NCI-H1436 treated with DMSO at 0.1 percent for 48 hours (cell line): ENCODE data around the gene TSPAN4.

Experiments
- DNase-seq: peaks from one replicate; lab custom pipeline; 2025; lab: John Stamatoyannopoulos, UW

Gene TSPAN4

DNA sequence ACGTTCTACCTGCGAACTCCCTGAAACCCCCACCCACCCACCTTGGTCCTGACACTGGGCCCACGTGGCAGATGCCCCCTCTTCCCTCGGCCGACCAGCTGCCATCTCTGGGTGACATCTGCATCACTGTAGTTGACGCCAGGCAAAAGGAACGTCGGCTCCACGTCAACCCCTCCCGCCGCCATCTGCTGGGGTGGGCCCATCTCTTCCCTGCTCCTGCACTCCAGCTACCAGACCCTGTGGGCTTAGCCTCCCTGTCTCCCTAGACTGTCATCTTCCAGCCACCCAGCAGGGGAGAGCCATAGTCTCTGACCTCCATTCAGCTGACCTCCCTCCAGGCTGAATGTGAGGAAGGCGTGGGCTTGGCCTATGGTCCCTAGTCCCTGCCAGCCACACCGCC, 46.6 kb downstream of the TSPAN4 start:
- no peak for DNase-seq

DNA sequence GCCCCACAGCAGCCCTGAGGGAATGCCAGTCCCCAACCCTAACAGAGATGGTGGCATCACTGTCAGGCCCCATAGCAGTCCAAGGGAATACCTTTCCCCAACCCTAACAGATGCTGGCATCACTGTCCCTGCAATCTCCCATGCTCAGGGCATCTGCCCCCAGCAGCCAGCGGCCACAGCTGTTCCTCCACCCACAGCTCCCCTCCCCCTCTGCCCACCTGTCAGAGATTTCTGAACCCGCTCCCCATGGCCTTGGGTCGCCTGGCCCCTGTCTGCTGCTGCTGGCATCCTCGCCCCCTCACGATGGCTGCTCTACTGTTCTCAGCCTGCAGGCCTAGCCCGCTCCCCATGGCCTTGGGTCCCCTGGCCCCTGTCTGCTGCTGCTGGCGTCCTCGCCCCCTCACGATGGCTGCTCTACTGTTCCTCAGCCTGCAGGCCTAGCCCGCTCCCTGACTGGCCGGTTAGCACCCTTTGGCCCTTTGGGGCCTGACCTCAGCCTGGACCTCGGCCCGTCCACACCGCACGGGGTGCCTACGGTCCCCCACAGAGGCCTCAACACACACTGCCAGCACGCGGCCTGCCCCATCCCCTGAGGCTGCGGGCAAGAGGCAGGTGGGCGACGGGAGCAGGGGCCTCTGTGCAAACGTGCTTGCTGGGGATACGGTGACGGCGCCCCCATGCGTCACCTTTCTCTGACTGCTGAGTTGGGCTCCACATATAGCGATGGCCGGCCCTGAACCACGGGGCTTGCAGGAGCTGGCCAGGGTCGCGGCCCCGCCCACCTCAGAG, 47.2 kb downstream of the TSPAN4 start:
- no peak for DNase-seq

DNA sequence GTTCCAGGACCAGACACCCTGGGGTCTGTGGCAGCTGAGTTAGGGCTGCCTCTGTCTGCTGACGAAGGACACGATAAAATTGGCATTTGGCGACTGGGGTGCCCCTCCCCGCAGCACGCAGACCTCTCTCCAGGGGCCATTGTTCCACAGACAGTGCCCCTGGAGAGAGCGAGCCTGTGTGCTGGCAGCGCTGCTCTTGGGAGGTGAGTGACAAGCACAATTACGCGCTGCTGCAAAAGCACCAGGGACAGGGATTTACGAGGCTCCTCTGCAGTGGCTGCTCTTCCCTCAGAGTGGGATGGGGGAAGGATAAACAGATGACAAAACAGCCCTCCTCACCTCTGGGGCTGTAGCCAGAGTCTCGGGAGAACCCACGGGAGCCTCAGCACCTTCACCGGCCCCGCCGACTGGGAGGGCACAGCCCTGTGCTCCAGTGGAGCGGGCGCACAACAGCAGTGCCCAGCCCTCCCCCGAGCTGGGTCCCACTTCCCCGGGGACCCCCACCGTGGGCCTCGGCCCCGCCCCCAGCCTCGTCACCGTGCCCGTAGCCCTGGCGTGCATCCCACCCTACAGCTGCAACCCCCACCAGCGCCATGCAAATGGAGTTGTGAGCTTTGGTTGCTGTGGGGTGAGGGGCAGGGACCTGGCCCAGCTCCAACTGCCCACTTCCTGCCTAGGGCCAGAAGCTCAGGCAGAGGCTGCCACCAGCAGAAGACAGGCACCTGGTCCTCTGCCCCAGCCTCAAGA, 48.3 kb downstream of the TSPAN4 start:
- peak; percentile 6 for DNase-seq

DNA sequence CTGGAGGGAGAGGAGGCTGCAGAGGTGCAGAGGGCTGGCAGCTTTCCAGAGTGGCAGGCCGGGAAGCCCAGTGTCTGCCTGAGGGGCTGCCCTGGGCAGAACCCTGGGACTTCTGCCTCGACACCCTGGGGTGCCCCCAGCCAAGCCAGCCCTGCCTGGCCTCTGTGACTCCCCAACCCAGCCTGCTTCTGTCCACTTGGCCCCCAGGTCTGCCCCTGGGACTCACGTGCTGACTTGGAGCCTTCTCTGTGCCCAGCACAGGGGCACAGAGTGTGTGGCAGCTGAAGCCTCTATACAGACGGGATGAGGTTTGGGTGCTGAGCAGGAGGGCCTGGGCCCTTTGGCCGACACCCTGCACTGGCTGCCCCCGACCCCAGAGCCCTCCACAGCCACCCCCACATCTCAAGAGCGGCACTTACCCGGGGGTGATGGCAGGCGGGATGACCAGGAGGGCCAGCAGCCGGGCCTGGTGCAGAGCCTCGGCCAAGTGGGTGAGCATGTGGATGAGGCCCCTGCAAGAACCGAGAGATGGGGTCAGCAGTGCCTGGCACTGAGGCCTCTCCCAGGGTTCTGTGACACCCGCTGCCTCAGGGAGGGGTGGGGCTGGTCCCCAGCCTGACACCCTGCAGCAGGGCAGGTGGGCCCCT, 50.5 kb downstream of the TSPAN4 start:
- no peak for DNase-seq

DNA sequence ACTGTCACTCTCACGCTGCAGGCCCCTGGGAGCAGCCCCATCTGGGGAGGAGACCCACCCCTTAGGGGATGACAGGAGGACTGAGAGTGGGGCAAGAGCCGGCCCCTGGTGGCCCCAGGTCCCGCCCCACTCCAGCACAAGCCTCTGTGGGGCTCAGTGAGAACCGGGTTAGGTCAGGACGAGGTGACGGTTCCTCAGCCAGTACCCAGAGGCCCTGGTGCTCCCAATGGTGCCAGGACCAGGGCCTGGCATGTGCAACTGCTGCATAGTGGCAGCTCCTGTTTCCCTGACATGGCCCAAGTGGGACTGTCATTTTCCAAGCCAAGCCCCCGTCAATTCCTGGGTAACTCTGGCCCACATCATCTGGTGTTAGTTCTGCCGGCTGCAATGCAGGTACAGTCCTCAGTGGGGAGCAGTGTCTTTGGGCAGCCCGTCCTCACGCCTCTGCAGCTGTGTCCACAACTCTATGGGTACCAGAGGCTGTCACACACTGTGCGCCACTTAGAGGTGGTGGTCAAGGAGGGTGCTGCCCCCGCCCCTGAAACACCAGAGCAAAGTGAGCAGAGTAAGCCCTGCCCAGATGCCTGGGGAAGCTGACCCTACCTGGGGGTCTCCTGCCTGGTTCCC, 52.0 kb downstream of the TSPAN4 start:
- DNase-seq, result no peak

DNA sequence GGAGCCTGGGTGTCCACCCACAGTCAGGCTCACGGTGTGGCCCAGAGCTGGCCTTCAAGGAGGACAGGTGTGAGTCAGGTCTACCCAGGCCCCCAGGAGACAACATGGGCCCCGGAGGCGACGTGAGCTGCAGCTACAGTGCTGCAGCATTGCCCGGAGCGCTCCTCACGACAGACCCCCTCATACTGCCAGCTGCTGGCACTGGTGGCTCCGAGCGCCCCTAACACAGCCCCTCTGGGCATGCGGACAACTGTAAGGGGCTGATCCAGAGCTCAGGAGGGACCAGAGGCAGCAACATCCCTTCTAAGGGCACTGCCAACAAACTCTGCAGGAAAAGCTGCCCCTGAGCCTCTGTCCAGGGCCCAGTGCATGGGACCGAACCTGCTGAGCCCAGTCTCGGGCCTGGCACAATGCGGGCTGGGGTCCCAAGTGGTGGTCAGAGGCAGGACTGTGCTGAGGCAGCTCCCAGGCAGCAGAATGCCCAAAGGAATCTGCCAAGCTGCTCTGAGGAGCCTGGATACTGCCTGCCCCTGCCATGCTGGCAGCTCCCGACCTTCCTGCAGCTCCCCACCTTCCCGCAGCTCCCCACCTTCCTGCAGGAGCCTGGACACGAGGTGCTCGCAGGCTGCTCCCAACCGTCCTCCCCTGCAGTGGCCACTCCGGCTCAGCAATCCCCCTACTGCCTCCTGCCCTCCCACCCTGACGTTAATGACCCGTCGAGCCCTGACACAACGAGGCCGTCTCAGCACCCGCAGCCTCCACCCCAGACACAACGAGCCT, 52.9 kb downstream of the TSPAN4 start:
- DNase-seq, result no peak

DNA sequence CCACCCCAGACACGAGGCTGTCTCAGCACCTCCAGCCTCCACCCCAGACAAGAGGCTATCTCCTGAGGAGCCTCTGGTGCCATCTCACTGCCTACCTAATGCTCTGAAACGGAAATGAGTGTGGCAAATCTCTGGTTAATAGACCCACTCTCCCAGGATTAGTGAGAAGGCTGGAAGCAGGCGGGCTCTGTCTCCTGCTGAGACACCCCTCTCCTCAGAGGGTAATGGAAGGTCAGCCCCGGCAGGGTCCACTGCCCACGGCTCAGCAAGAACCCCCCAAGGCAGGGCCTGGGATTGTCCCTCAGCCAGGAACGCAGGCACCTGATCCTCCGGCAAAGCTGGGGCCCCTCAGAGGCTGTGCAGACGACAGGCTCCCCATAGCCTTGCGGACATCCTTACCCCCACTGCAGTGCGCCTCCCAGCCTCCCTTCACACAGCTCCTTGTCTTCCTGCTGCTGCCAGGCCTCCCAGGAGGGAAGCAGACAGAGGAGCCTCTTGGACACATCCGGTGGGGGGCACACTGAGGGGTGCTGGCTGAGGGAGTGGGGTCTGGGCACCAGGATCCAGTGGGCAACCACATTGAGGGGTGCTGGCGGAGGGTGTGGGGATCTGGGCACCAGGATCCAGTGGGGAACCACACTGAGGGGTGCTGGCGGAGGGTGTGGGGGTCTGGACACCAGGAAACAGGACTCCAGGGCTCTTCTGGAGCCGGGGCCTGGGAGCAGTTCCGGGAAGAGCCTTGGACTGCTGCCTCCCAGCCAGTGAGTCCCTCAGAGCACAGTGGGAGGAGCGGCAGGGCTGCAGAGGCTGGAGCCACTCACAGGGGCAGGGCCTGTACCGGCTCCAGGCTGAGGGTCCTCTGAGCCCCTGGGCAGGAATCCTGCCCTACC, 54.8 kb downstream of the TSPAN4 start:
- no peak for DNase-seq

DNA sequence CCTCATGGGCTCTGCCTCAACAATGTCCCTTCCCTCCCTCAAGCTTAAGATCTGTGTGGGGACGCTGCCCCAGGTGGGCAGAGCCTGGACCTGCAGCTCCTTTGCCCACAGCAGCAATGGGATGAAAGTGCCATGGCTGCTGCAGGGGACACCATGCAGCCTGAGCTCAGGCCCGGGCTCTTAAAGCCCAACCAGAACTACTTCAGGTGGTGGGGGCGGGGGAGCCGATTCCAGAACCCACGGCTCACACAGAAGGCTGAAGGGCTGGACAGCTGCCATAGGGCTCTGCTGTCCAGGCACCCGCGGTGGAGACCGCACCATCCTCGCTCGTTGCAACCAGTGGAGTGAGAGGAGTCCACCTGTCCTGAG, 55.5 kb downstream of the TSPAN4 start:
- DNase-seq, result no peak

DNA sequence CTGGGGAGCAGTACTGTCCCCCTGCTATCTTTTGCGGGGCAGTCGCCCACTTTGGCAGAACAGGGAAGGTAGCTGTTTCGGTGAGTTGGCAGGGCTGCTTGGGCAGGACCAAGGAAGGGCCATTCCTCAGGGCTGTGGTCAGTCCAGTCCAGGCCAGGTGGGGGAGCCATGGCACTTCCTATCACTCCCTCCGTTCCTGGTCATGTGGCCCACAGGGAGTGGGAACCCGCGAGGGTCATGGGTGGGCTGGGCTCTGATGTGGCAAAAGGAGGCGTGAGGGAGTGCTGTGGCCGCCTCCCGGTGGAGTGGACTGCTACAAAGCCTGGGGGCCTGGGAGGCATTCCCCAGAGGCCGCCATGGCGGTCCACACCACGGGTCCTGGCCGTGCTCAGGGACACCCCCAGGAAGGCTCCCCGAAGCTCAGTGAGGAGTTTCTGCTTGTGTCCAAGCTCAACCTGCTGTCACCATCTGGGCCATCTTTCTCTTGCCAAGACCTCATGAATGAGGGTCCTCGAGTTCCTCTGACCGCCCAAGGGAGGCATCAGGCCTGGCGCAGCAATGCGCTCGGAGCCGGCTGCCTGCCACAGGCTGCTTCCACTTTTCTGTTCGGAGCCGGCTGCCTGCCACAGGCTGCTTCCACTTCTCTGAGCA, 56.0 kb downstream of the TSPAN4 start:
- DNase-seq, result no peak

DNA sequence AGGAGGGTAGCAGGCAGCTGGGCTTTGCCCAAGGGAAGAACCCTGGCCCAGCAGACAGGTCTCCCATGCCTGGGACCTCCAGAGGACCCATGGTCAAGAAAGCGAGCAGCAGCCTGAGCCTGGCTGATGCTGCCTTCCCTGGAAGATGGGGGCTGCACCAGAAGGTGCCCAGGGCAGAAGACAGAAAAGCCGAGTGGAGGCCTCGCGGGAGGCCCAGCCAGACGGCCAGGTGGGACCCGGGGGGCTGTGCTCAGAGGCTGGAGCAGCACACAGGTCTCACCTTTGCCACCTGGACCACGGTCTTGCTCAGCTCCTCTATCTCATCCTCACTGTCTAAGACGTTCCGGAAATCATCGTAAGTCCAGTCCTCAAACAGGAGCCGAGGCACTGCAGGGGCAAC, 57.1 kb downstream of the TSPAN4 start:
- DNase-seq, result no peak

DNA sequence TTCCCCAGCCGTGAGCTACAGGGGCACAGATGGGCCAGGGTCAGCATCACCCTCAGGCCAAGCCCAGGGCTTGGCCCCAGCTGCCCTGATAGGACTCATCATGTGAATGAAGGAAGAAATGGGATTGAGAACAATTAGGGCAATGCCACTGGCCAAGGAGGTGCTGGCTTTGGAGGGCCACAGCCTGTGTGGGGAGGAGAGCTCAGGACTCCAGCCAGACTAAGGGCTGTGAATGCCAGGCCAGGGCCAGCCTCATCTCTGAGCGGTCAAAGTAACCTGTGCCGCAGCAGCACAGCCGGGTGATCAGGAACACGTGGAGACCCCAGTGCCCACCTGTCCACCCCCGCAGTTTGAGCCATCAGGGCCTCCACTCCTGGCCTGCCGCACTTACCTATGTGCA, 57.9 kb downstream of the TSPAN4 start:
- DNase-seq, result no peak

DNA sequence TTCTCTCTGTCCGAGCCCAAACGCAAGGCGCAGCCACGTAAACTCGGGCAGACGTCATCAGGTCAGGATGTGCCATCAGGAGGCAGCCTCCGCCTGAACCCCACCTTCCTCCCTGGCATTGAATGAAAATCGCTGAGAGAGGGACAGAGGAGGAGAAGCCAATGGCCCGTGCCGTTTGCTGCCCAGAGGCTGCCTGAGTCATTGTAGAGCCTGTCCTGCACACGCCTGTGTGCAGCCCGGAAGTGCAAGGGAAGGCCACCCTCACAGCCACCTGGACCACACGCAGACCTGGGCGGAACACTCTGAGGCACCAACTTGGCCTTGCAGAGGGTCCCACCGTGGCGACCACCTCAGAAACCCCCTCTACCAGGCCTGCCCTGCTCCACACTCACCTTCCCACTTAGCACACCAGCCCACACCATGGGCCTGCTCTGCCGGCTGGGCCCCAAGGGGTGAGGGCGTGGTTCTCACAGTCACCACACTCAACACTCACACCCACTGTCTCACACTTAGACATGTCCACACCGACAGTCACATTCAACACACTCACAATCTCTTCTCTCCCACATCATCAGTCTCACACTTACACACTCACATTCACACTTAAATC, 58.9 kb downstream of the TSPAN4 start:
- DNase-seq, result no peak

DNA sequence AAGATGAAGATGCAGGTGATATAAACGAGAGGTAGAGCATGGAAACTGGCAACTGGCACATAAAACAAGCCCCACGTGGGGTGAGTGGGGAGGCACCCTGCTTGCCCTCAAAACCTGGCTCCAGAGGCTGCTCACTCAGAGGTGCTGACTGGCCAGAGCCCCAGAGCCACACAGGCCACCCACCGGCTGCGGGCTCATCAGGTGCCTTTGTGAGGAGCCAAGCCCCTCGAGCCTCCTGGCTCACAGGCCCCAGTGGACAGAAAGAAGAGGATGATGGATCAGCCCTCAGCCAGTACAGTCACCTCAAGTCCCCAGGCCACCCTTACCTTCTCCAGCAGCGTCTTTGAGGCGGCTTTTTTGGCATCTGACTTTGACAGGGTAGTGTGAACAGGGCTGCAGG, 61.7 kb downstream of the TSPAN4 start:
- DNase-seq, result no peak

DNA sequence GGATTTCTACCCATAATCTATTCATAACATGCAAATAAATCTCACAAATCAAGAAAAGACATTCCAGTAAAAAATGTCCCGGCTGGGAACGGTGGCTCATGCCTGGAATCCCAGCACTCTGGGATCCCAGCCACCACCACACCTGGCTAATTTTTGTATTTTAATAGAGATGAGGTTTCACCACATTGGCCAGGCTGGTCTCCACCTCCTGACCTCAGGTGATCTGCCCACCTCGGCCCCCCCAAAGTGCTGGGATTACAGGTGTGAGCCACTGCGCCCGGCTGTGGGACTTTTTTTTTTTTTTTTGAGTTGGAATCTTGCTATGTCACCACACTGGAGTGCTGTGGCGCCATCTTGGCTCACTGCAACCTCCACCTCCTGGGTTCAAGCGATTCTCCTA, 63.3 kb downstream of the TSPAN4 start:
- DNase-seq, result no peak

DNA sequence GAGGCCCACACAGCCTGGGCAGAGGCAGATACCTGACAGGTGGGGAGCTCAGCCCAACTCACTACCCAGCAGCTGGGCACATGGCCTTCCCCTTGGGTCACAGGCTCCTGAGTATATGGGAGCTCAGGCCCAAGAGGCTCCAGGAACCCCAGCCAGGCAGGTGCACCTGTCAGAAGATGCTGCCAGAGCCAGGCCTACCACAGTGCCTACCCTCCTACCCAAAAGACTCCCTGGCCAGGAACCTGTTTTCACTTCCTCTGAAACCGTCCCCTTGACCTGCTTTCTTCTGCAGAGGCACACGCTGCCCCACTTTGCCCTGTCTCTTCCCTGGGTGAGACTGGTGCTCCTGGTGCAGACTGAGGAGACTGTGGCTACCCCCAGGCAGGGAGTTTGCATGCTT, 65.0 kb downstream of the TSPAN4 start:
- DNase-seq, result no peak

DNA sequence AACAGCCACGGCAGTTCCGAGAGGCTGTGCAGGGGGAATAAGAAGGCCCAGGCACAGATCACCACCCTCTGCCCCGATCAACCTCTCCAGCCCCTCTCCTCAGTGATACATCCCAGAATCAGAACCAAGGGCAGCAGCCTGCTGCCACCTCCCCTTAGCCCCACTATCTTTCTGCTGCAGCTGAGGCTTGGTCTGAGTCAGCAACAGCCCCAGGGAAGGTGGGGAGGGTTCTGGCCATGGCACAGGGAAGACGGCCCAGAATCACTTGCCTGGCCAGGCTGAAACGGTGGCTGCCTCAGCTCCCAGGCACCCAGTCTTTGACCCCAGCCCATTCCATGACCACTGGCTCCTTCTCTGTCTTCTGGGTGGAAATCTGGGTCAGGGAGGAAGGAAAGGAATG, 65.6 kb downstream of the TSPAN4 start:
- DNase-seq, result no peak

DNA sequence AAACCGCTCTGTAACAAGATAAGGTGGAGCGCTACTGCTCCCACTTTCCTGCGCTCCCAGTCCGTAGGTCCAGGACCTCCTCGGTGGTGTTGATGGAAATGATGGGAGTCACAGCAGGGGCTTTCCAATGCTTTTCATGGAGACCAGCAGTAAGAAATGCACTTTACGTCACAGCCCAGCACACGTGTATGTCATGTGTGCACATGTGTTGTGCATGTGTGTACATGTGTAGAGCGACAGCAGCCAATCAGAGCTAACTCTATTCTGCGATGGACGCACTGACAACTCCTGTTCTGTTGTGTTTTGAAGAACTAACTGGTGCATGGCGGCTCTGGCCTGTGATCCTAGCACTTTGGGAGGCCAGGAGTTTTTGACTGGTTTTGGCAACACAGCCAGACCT, 66.8 kb downstream of the TSPAN4 start:
- DNase-seq, result no peak

DNA sequence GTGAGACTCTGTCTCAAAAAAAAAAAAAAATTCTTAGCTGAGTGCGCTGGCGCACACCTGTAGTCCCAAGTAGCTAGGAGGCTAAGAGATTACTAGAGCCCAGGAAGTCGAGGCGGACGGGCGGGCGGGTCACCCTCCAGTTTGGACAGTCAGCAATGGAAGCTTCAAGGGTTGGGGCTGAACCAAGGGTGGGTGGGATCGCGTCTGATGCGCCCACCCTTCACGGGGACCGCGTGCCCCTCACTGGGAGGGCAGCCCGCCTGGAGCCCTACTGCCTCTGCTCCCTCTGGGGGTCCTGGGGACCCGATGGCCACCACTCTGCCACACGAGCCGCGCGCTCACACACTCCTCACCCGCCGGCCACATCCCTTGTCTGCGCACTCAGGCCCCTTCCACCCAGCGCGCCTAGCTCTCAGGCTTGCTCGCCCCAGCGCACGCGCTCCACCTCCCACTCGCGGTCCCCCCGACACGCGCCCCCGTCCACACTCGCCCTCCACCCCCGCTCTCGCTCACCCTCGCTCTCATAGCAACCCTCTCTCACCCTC, 67.5 kb downstream of the TSPAN4 start:
- DNase-seq, result no peak

DNA sequence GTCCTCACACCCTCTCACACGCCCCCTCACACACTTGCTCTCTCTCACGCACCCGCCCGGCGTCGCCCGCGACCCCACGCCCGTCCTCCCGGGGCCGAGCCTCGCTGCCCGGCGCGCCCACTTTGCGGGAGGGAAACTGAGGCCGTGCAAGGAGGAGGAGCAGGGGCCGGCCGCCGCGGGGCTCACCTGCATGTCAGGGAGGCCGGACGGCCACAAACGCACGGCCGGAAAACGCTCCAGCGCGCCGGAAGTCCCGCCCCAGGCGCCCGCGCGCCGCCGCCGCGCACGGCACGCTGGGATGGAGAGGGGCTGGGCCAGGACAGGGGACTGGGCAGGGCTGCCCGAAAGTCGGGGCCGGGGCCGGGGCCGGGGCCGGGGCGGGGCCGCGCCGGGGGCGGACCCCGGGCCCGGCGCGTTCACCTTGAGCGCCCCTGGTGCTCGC, 68.0 kb downstream of the TSPAN4 start, which contains the start of gene CHID1:
CHID1 (minus strand) TSS at position 222 of the 442 bp plus-strand sequence. CDS start 5,994 bp downstream, outside the sequence.
- peak; percentile 45 for DNase-seq
